NT2/D1 (cell line): ENCODE measurements around the gene PALS2.

Source experiments
- SUZ12 ChIP-seq: IDR thresholded peaks from 2 replicates; pipeline ENCODE4 v1.6.1; 2011; ENCODE audit not compliant: insufficient read length, insufficient read depth; ENCODE audit errors: extremely low read depth
- YY1 ChIP-seq: IDR thresholded peaks from 2 replicates; pipeline ENCODE4 v1.6.1; 2011; ENCODE audit not compliant: insufficient read length, insufficient read depth
- ZNF274 ChIP-seq: IDR thresholded peaks from 2 replicates; pipeline ENCODE4 v1.6.1; 2011; ENCODE audit warnings: mild to moderate bottlenecking, low read depth, low read length

DNA sequence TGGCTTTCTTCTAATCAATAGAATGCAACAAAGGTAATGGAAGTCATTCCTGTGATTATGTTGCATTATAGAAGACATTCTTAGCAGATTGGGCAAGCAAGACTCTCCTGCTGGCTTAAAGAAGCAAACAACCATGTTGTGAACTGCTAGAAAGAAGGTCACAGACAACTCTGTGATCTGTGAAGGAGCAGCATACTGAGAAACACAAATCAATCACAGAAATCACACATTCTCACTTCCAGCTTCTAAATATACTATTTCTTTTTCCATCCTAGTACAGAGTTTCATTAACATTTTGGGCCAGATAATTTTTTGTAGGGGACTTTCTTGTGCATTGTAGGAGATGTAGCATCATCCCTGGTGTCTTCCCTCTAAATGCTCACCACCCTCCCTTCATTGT lies 28.0 kb upstream of the PALS2 start:
- TF ChIP-seq ZNF274 (no peak), SUZ12 (no peak), YY1 (no peak)
